Progenitor cell of endocrine pancreas (in vitro differentiated cells): ENCODE measurements around the gene GSE1. TPM values are rescaled to one million over a fixed set of nuclear protein-coding genes. Genes with fewer than 3 reads are reported as not detected.

Experiments
- DNase-seq: peaks from one replicate; pipeline ENCODE4 v3.0.0; 2021; ENCODE audit warnings: low spot score; ENCODE audit not compliant: unreplicated experiment
- H3K27ac Mint-ChIP-seq: 2 replicates; pipeline ENCODE4 v1.8.0; 2021; ENCODE audit warnings: mild to moderate bottlenecking, moderate library complexity, mixed read lengths
- H3K27me3 Mint-ChIP-seq: 2 replicates; pipeline ENCODE4 v1.8.0; 2021; ENCODE audit warnings: mixed read lengths
- H3K36me3 Mint-ChIP-seq: 2 replicates; pipeline ENCODE4 v1.8.0; 2022; ENCODE audit warnings: mixed read lengths; ENCODE audit not compliant: insufficient read depth
- H3K4me1 Mint-ChIP-seq: 2 replicates; pipeline ENCODE4 v1.8.0; 2021; ENCODE audit warnings: low read depth, mixed read lengths
- H3K4me3 Mint-ChIP-seq: 2 replicates; pipeline ENCODE4 v1.8.0; 2021; ENCODE audit warnings: low read depth, mild to moderate bottlenecking, moderate library complexity, mixed read lengths
- H3K9me3 Mint-ChIP-seq: 2 replicates; pipeline ENCODE4 v1.8.0; 2021; ENCODE audit warnings: low read depth, mixed read lengths
- total RNA-seq: library from RNA; stranded (reverse); gene quantifications from 2 replicates; pipeline ENCODE4 v1.2.1, GENCODE V29; 2021
- TF ChIP-seq, protein P1 (sequence below): fragments of 200-600 bp; sonication (generic); IDR thresholded peaks from one replicate; pipeline ENCODE4 v1.5.0; 2021; ENCODE audit warnings: antibody characterized with exemption, mild to moderate bottlenecking; ENCODE audit not compliant: unreplicated experiment

The GSE1 gene
- total RNA-seq, 1 donor from 2014 or later = 136 TPM

GRCh38 chr16:85610059-85610445 lies 3.1 kb upstream of the GSE1 start:
- Mint-ChIP-seq H3K27me3 (no peaks in the 10 kb centered on the region), H3K4me3 (no peak overlapping the region), H3K27ac (peak overlapping the region; percentile 33), H3K4me1 (peaks cover 23% of the 10 kb centered on the region), H3K9me3 (no peaks in the 10 kb centered on the region), H3K36me3 (no peaks in the 10 kb centered on the region)
- no peak for DNase-seq
- TF ChIP-seq, protein P1, sequence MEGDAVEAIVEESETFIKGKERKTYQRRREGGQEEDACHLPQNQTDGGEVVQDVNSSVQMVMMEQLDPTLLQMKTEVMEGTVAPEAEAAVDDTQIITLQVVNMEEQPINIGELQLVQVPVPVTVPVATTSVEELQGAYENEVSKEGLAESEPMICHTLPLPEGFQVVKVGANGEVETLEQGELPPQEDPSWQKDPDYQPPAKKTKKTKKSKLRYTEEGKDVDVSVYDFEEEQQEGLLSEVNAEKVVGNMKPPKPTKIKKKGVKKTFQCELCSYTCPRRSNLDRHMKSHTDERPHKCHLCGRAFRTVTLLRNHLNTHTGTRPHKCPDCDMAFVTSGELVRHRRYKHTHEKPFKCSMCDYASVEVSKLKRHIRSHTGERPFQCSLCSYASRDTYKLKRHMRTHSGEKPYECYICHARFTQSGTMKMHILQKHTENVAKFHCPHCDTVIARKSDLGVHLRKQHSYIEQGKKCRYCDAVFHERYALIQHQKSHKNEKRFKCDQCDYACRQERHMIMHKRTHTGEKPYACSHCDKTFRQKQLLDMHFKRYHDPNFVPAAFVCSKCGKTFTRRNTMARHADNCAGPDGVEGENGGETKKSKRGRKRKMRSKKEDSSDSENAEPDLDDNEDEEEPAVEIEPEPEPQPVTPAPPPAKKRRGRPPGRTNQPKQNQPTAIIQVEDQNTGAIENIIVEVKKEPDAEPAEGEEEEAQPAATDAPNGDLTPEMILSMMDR = no peak

GRCh38 chr16:85610446-85611193 lies 2.5 kb upstream of the GSE1 start:
- peak overlapping the region; percentile 64 for H3K4me3 Mint-ChIP-seq
- no peaks in the 10 kb centered on the region for H3K27me3 Mint-ChIP-seq
- H3K36me3 Mint-ChIP-seq = no peaks in the 10 kb centered on the region
- TF ChIP-seq, protein P1 = peak; percentile 99
- H3K4me1 Mint-ChIP-seq = peaks cover 25% of the 10 kb centered on the region
- H3K9me3 Mint-ChIP-seq = no peaks in the 10 kb centered on the region
- DNase-seq = peak; percentile 89
- peak overlapping the region; percentile 95 for H3K27ac Mint-ChIP-seq

DNA sequence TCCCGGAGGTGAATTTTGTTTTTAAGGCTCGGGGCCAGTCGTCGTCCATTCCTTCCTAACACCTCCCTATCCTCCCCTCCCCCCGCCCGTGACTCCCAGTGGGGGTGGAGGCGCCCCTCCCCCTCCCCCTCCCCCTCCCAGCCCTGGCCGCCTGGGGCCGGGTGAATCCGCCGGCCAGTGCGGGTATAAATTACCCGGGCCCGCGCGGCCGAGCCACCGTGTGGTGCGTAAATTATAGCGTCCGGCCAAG lies 2.0 kb upstream of the GSE1 start:
- TF ChIP-seq, protein P1 = no peak
- Mint-ChIP-seq H3K36me3 (no peaks in the 10 kb centered on the region), H3K9me3 (no peaks in the 10 kb centered on the region), H3K27me3 (no peaks in the 10 kb centered on the region), H3K4me1 (peaks cover 27% of the 10 kb centered on the region), H3K4me3 (peak overlapping the region; percentile 64), H3K27ac (peak overlapping the region; percentile 95)
- no peak for DNase-seq

GRCh38 chr16:85611444-85612190 lies 1.5 kb upstream of the GSE1 start:
- TF ChIP-seq, protein P1 = no peak
- Mint-ChIP-seq H3K4me3 (peak overlapping the region; percentile 54), H3K36me3 (no peaks in the 10 kb centered on the region), H3K4me1 (peaks cover 32% of the 10 kb centered on the region), H3K27ac (no peak overlapping the region), H3K9me3 (no peaks in the 10 kb centered on the region), H3K27me3 (no peaks in the 10 kb centered on the region)
- DNase-seq = peak; percentile 46

- Mint-ChIP-seq H3K4me1 (peaks cover 34% of the 10 kb centered on the region), H3K27ac (peak overlapping the region; percentile 90), H3K36me3 (no peaks in the 10 kb centered on the region), H3K27me3 (no peaks in the 10 kb centered on the region), H3K4me3 (peak overlapping the region; percentile 64), H3K9me3 (no peaks in the 10 kb centered on the region)
- DNase-seq = no peak
- TF ChIP-seq, protein P1 = no peak
These were observed 826 bp upstream of the GSE1 start for GRCh38 chr16:85612191-85612800.
